CD4-positive, CD25-positive, alpha-beta regulatory T cell (primary cell): ENCODE measurements around the gene EMILIN2. TPM values are rescaled to one million over a fixed set of nuclear protein-coding genes. Genes with fewer than 3 reads are reported as not detected.

Experiments used
- ATAC-seq, 2 donors: fragments of 150-1000 bp; cut with Tn5 transposase; one replicate each; pipeline ENCODE4 v1.10.0; 2021; ENCODE audit warnings: low read depth in 2 of 2, moderate number of reproducible peaks in 2 of 2, moderate library complexity in 1 of 2
- DNase-seq, 3 donors: peaks; one replicate each; pipeline versions ENCODE4 v3.0.0 to v3.0.0-alpha.2; 2012 to 2022; ENCODE audit warnings: mixed read lengths in 1 of 3
- H3K27ac ChIP-seq: one replicate; pipeline ENCODE4 v1.7.0; 2013; ENCODE audit warnings: mild to moderate bottlenecking, low read length; ENCODE audit not compliant: insufficient read depth, poor library complexity, severe bottlenecking
- H3K27me3 ChIP-seq: one replicate; pipeline ENCODE4 v1.7.0; 2013; ENCODE audit warnings: low read length; ENCODE audit not compliant: control insufficient read depth, insufficient read depth
- H3K36me3 ChIP-seq: one replicate; pipeline ENCODE4 v1.7.0; 2013; ENCODE audit warnings: mild to moderate bottlenecking, low read length, moderate library complexity; ENCODE audit not compliant: control insufficient read depth, insufficient read depth
- H3K4me1 ChIP-seq: 2 replicates; pipeline ENCODE4 v1.7.0; 2013; ENCODE audit warnings: mild to moderate bottlenecking, low read length; ENCODE audit not compliant: insufficient read depth, control insufficient read depth, poor library complexity, severe bottlenecking
- H3K4me3 ChIP-seq: one replicate; pipeline ENCODE4 v1.7.0; 2013; ENCODE audit warnings: low read depth, mild to moderate bottlenecking, low read length, moderate library complexity
- H3K9me3 ChIP-seq, 2 experiments: 1 replicate in 1 of 2; 2 replicates in 1 of 2; pipeline ENCODE4 v1.7.0; 2013; ENCODE audit warnings: low read length in 2 of 2, mild to moderate bottlenecking in 1 of 2, moderate library complexity in 1 of 2; ENCODE audit not compliant: control insufficient read depth in 2 of 2
- H3K27ac Mint-ChIP-seq, 3 donors: one replicate each; pipeline ENCODE4 v1.8.0; 2020 to 2022; ENCODE audit warnings: mild to moderate bottlenecking in 3 of 3, mixed read lengths in 3 of 3, moderate library complexity in 2 of 3
- H3K27me3 Mint-ChIP-seq: one replicate; pipeline ENCODE4 v1.8.0; 2022; ENCODE audit warnings: mild to moderate bottlenecking, mixed read lengths
- H3K36me3 Mint-ChIP-seq: one replicate; pipeline ENCODE4 v1.8.0; 2020; ENCODE audit warnings: mixed read lengths
- H3K4me1 Mint-ChIP-seq, 4 donors: one replicate each; pipeline ENCODE4 v1.8.0; 2020 to 2022; ENCODE audit warnings: mixed read lengths in 4 of 4, mild to moderate bottlenecking in 1 of 4
- H3K4me3 Mint-ChIP-seq, 4 donors: one replicate each; pipeline ENCODE4 v1.8.0; 2020 to 2022; ENCODE audit warnings: mild to moderate bottlenecking in 4 of 4, mixed read lengths in 4 of 4, moderate library complexity in 3 of 4
- H3K9me3 Mint-ChIP-seq, 7 donors: one replicate each; pipeline ENCODE4 v1.8.0; 2020 to 2022; ENCODE audit warnings: mixed read lengths in 7 of 7, mild to moderate bottlenecking in 3 of 7, moderate library complexity in 2 of 7
- polyA plus RNA-seq, 4 donors: library from polyadenylated mRNA; unstranded; fragments of 300-500 nt; fragmentation: Illumina TruSeq; gene quantifications; one replicate each; pipeline ENCODE4 v1.2.3, GENCODE V29; 2021
- total RNA-seq: library from RNA; stranded (reverse); gene quantifications from one replicate; pipeline ENCODE4 v1.2.3, GENCODE V29; 2022

Gene EMILIN2
- total and polyA plus RNA-seq, 5 donors from 2014 or later, result 1.7 to 4.6 (median 2.1) TPM

DNA sequence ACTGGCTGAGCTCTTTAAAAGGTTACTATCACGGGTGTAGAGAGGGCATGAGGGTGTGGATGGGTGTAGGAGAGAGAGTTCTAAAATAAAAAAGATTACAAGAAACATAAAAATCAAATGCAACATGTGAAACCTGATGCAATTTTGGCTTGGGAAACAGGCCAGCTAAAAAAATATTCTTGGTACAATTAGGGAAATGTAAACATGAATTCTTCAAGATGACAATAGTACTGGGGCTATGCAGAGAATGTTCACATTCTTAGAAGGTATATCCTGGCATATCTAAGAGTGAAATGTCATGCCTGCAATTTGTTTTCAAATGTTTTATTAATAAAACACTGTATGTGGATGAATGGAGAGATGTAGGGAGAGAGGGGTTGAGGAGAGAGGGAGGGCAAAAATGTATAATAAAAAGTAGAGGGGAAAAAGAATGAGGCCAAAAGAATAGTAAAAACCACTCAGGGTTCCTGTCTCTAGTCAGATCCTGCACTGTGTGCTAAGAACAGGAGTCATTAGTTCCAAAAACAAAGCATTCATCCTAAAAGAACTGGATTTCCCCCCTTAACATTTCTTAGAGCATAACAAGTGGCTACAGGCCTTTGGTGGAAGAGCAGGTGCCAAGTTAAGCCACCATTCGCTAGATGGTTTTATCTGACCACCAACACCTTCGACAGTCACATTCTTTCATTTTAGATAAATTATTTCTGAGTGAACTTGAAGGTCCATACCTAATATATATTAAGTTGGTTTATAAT lies 88.8 kb downstream of the EMILIN2 start:
- Histone ChIP-seq H3K4me1 (peaks cover 10% of the 10 kb centered on the region), H3K4me3 (no peak overlapping the region), H3K9me3 (no peaks in the 10 kb centered on the region), H3K27me3 (no peaks in the 10 kb centered on the region), H3K36me3 (peaks cover 85% of the 10 kb centered on the region), H3K27ac (peak overlapping the region; percentile 30)
- DNase-seq (no peak), ATAC-seq (no peak)
- H3K4me1 Mint-ChIP-seq, result peaks cover 11 to 29% (median 25%) of the 10 kb centered on the region in 4 donors
- no peaks in the 10 kb centered on the region for H3K27me3 Mint-ChIP-seq
- peaks cover 36% of the 10 kb centered on the region for H3K36me3 Mint-ChIP-seq
- H3K9me3 Mint-ChIP-seq, result no peaks in the 10 kb centered on the region
- peak overlapping the region; percentile 7 to 86 (median 11) for H3K27ac Mint-ChIP-seq
- H3K4me3 Mint-ChIP-seq, result no peak overlapping the region

GRCh38 chr18:2939317-2939716 lies 92.5 kb downstream of the EMILIN2 start:
- H3K27me3 Mint-ChIP-seq, result no peaks in the 10 kb centered on the region
- no peak for DNase-seq
- no peak overlapping the region for H3K4me3 Mint-ChIP-seq
- Histone ChIP-seq H3K27me3 (no peaks in the 10 kb centered on the region), H3K9me3 (no peaks in the 10 kb centered on the region), H3K4me3 (no peak overlapping the region), H3K27ac (no peak overlapping the region), H3K36me3 (peaks cover 56% of the 10 kb centered on the region), H3K4me1 (no peaks in the 10 kb centered on the region)
- H3K36me3 Mint-ChIP-seq, result peaks cover 17% of the 10 kb centered on the region
- H3K27ac Mint-ChIP-seq, result peak overlapping the region in 2 of 3 donors; percentile 49 to 60
- H3K4me1 Mint-ChIP-seq, result peaks cover 10 to 37% (median 24%) of the 10 kb centered on the region in 4 donors
- no peak for ATAC-seq
- no peaks in the 10 kb centered on the region for H3K9me3 Mint-ChIP-seq

GRCh38 chr18:2948038-2948437 lies 101.2 kb downstream of the EMILIN2 start:
- ATAC-seq (no peak), DNase-seq (no peak)
- Histone ChIP-seq H3K4me3 (no peak overlapping the region), H3K27me3 (no peaks in the 10 kb centered on the region), H3K9me3 (no peaks in the 10 kb centered on the region), H3K27ac (no peak overlapping the region), H3K4me1 (peaks cover 21% of the 10 kb centered on the region), H3K36me3 (peaks cover 56% of the 10 kb centered on the region)
- no peaks in the 10 kb centered on the region for H3K9me3 Mint-ChIP-seq
- H3K4me3 Mint-ChIP-seq, result peak overlapping the region in 2 of 4 donors; percentile 22 to 38
- peaks cover 44% of the 10 kb centered on the region for H3K36me3 Mint-ChIP-seq
- H3K4me1 Mint-ChIP-seq, result peaks cover 36 to 67% (median 44%) of the 10 kb centered on the region in 4 donors
- H3K27ac Mint-ChIP-seq, result no peak overlapping the region
- H3K27me3 Mint-ChIP-seq, result no peaks in the 10 kb centered on the region

DNA sequence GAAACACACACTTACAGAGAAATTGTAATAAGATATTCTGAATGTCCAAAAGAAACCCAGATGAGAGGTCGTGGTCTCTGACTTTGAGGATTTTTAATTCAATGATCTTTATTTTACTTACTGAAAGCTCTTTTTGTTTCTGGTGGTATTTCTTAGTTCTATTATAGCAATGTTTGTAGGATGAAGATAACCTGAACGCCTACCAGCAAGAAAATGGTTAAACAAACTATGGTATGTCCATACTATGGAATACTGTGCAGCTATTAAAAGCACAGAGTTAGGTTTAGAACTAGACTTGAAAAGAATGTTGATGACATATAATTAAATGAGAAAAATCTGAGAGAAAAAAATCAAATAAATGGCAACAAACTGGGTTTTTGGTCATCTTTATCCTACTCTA lies 105.8 kb downstream of the EMILIN2 start:
- DNase-seq (no peak), ATAC-seq (no peak)
- no peaks in the 10 kb centered on the region for H3K9me3 Mint-ChIP-seq
- no peak overlapping the region for H3K4me3 ChIP-seq
- H3K4me1 Mint-ChIP-seq, result peaks cover 49 to 85% (median 56%) of the 10 kb centered on the region in 4 donors
- peak overlapping the region in 2 of 3 donors; percentile 71 for H3K27ac Mint-ChIP-seq
- peaks cover 61% of the 10 kb centered on the region for H3K36me3 Mint-ChIP-seq
- H3K9me3 ChIP-seq, result no peaks in the 10 kb centered on the region
- peak overlapping the region in 1 of 4 donors; percentile 32 for H3K4me3 Mint-ChIP-seq
- H3K36me3 ChIP-seq, result peaks cover 63% of the 10 kb centered on the region
- H3K27me3 Mint-ChIP-seq, result peaks cover 4% of the 10 kb centered on the region
- peaks cover 47% of the 10 kb centered on the region for H3K4me1 ChIP-seq
- peak overlapping the region; percentile 48 for H3K27ac ChIP-seq
- no peaks in the 10 kb centered on the region for H3K27me3 ChIP-seq

GRCh38 chr18:2953935-2954653 lies 107.3 kb downstream of the EMILIN2 start:
- H3K27me3 Mint-ChIP-seq, result peaks cover 5% of the 10 kb centered on the region
- peaks cover 51% of the 10 kb centered on the region for H3K36me3 ChIP-seq
- no peak overlapping the region for H3K4me3 ChIP-seq
- H3K9me3 ChIP-seq, result no peaks in the 10 kb centered on the region
- DNase-seq (no peak), ATAC-seq (no peak)
- peaks cover 65% of the 10 kb centered on the region for H3K36me3 Mint-ChIP-seq
- peaks cover 44 to 84% (median 58%) of the 10 kb centered on the region in 4 donors for H3K4me1 Mint-ChIP-seq
- H3K4me1 ChIP-seq, result peaks cover 60% of the 10 kb centered on the region
- no peaks in the 10 kb centered on the region for H3K9me3 Mint-ChIP-seq
- no peaks in the 10 kb centered on the region for H3K27me3 ChIP-seq
- peak overlapping the region; percentile 65 to 95 (median 91) for H3K27ac Mint-ChIP-seq
- peak overlapping the region; percentile 96 for H3K27ac ChIP-seq
- H3K4me3 Mint-ChIP-seq, result no peak overlapping the region

DNA sequence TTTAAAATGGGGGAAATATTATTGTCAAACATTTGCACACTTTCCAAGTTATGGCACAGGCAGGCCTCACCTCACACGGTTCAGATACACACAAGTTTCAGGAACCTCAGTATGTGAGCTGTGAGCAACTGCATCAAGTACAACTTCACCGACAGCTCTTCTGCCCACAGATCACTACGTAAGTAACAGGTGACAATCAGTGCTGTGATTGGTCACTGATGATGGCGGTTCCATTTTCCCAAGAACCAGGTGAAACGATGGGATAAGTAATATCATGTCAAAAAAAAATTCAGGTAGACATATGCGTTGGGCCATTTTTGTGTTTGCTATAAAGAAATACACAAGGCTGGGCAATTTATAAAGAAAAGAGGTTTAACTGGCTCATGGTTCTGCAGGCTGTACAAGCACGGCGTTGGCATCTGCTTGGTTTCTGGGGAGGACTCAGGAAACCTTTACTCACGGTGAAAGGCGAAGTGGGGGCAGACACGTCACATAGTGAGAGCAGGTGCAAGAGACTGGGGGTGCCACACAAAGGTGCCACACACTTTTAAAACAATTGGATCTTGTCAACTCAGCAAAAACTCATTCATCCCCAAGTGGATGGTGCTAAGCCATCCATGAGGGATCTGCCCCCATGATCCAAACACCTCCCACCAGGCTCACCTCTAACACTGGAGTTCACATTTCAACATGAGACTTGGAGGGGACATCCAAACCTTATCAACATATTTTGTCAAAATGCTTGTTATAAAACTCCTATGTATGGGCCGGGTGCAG lies 108.3 kb downstream of the EMILIN2 start:
- no peak overlapping the region for H3K4me3 ChIP-seq
- Mint-ChIP-seq H3K9me3 (no peaks in the 10 kb centered on the region), H3K27ac (peak overlapping the region; percentile 93 to 97 (median 95)), H3K4me3 (peak overlapping the region; percentile 33 to 88 (median 61)), H3K27me3 (peaks cover 5% of the 10 kb centered on the region), H3K36me3 (peaks cover 58% of the 10 kb centered on the region), H3K4me1 (peaks cover 49 to 87% (median 56%) of the 10 kb centered on the region in 4 donors)
- no peak for ATAC-seq
- H3K27ac ChIP-seq, result peak overlapping the region; percentile 96
- H3K27me3 ChIP-seq, result no peaks in the 10 kb centered on the region
- H3K36me3 ChIP-seq, result peaks cover 44% of the 10 kb centered on the region
- H3K9me3 ChIP-seq, result no peaks in the 10 kb centered on the region
- DNase-seq, result no peak
- peaks cover 60% of the 10 kb centered on the region for H3K4me1 ChIP-seq

- no peaks in the 10 kb centered on the region for H3K9me3 Mint-ChIP-seq
- peaks cover 47 to 87% (median 57%) of the 10 kb centered on the region in 4 donors for H3K4me1 Mint-ChIP-seq
- H3K36me3 Mint-ChIP-seq, result peaks cover 48% of the 10 kb centered on the region
- peak in 1 of 3 donors; percentile 66 for DNase-seq
- no peaks in the 10 kb centered on the region for H3K27me3 ChIP-seq
- peaks cover 34% of the 10 kb centered on the region for H3K36me3 ChIP-seq
- H3K4me1 ChIP-seq, result peaks cover 61% of the 10 kb centered on the region
- H3K4me3 ChIP-seq, result peak overlapping the region; percentile 73
- peak overlapping the region; percentile 96 for H3K27ac ChIP-seq
- ATAC-seq, result no peak
- peak overlapping the region; percentile 71 to 88 (median 84) for H3K4me3 Mint-ChIP-seq
- H3K9me3 ChIP-seq, result no peaks in the 10 kb centered on the region
- H3K27ac Mint-ChIP-seq, result peak overlapping the region; percentile 93 to 97 (median 95)
- peaks cover 5% of the 10 kb centered on the region for H3K27me3 Mint-ChIP-seq
Measured at GRCh38 chr18:2956056-2956455, 109.2 kb downstream of the EMILIN2 start.
